Keratinocyte (primary cell): ENCODE results near the gene TP53AIP1. TPM values are rescaled to one million over a fixed set of nuclear protein-coding genes. Genes with fewer than 3 reads are reported as not detected.

Source experiments
- DNase-seq: peaks from one replicate; pipeline ENCODE4 v3.0.0-alpha.2; 2011; ENCODE audit warnings: low read depth, missing footprints, low spot score
- FAIRE-seq: peaks from 2 replicates; lab custom pipeline; 2011; peaks lifted over from hg19 to GRCh38; lab: Jason Lieb, UNC
- H2AFZ ChIP-seq: 2 replicates; pipeline ENCODE4 v1.6.0; 2012; ENCODE audit warnings: low read length, control low read depth, inconsistent platforms; ENCODE audit not compliant: control insufficient read depth
- H3K27ac ChIP-seq: 2 replicates; pipeline ENCODE4 v1.5.1; 2011; ENCODE audit warnings: low read length; ENCODE audit not compliant: control insufficient read depth, insufficient read depth
- H3K27me3 ChIP-seq: 3 replicates; pipeline ENCODE4 v1.6.0; 2011; ENCODE audit warnings: low read length; ENCODE audit not compliant: control insufficient read depth, insufficient read depth; ENCODE audit errors: extremely low read depth
- H3K36me3 ChIP-seq, 2 experiments: 2 replicates in 1 of 2; 3 replicates in 1 of 2; pipeline ENCODE4 v1.5.1; 2011; ENCODE audit warnings: low read length in 2 of 2, mild to moderate bottlenecking in 1 of 2; ENCODE audit not compliant: control insufficient read depth in 2 of 2, insufficient read depth in 2 of 2; ENCODE audit errors: extremely low read depth in 1 of 2
- H3K4me1 ChIP-seq: 3 replicates; pipeline ENCODE4 v1.5.1; 2011; ENCODE audit warnings: low read length; ENCODE audit not compliant: control insufficient read depth, insufficient read depth; ENCODE audit errors: extremely low read depth
- H3K4me2 ChIP-seq: 3 replicates; pipeline ENCODE4 v1.6.0; 2011; ENCODE audit warnings: low read depth, low read length; ENCODE audit not compliant: control insufficient read depth, insufficient read depth; ENCODE audit errors: extremely low read depth
- H3K4me3 ChIP-seq, 3 experiments: fragments of 200-600 bp in 1 of 3; sonication (generic) in 1 of 3; 2 replicates in 2 of 3; 3 replicates in 1 of 3; pipeline ENCODE4 v1.5.1; 2011 to 2016; ENCODE audit warnings: low read length in 3 of 3, mild to moderate bottlenecking in 3 of 3, control low read depth in 2 of 3, inconsistent platforms in 1 of 3, low read depth in 1 of 3, mixed read lengths in 1 of 3, mixed run types in 1 of 3, moderate library complexity in 1 of 3; ENCODE audit not compliant: control insufficient read depth in 2 of 3, insufficient read depth in 2 of 3; ENCODE audit errors: extremely low read depth in 1 of 3
- H3K79me2 ChIP-seq: 2 replicates; pipeline ENCODE4 v1.6.0; 2012; ENCODE audit warnings: low read length; ENCODE audit not compliant: control insufficient read depth, insufficient read depth
- H3K9ac ChIP-seq: 3 replicates; pipeline ENCODE4 v1.6.0; 2011; ENCODE audit warnings: low read length; ENCODE audit not compliant: control insufficient read depth, insufficient read depth; ENCODE audit errors: extremely low read depth
- H3K9me1 ChIP-seq: 3 replicates; pipeline ENCODE4 v1.6.0; 2011; ENCODE audit warnings: low read length; ENCODE audit not compliant: control insufficient read depth, insufficient read depth; ENCODE audit errors: extremely low read depth
- H3K9me3 ChIP-seq: 2 replicates; pipeline ENCODE4 v1.5.1; 2012; ENCODE audit warnings: low read depth, low read length; ENCODE audit not compliant: control insufficient read depth
- H4K20me1 ChIP-seq: 3 replicates; pipeline ENCODE4 v1.6.0; 2011; ENCODE audit warnings: low read length; ENCODE audit not compliant: control insufficient read depth, insufficient read depth; ENCODE audit errors: extremely low read depth
- CTCF ChIP-seq, 3 experiments: IDR thresholded peaks in 1 of 3; conservative IDR thresholded peaks in 1 of 3; optimal IDR thresholded peaks in 1 of 3; 2 replicates in 2 of 3; 3 replicates in 1 of 3; pipeline versions ENCODE3 to v1.5.1; 2011; ENCODE audit warnings: low read length in 3 of 3, mild to moderate bottlenecking in 3 of 3, moderate library complexity in 2 of 3, control low read depth in 1 of 3, inconsistent platforms in 1 of 3; ENCODE audit not compliant: insufficient read depth in 2 of 3; ENCODE audit errors: extremely low read depth in 1 of 3
- EZH2 ChIP-seq: IDR thresholded peaks from one replicate; pipeline ENCODE4 v1.6.1; 2012; ENCODE audit warnings: inconsistent platforms, mild to moderate bottlenecking, low read length, moderate library complexity
- dilution Hi-C: fragments of 300-500 bp; cut with MboI; formaldehyde crosslinking; loops from one replicate; pipeline ENCODE4 v1.7.0; 2020; ENCODE audit warnings: low sequenced_read_pairs; ENCODE audit not compliant: extremely low pct_ligation_motif_present
- polyA plus RNA-seq, 5 experiments: library from polyadenylated mRNA; depleted of rRNA in 3 of 5; stranded (reverse) in 3 of 5; stranded (forward) in 1 of 5; unstranded in 1 of 5; fragments of >200 nt; gene quantifications; 1 replicate in 1 of 5; 2 replicates in 3 of 5; 3 replicates in 1 of 5; pipeline versions ENCODE4 v1.2.1 to v1.2.3, GENCODE V29; 2011 to 2012; ENCODE audit warnings: missing spikeins in 2 of 5, low read depth in 1 of 5, low replicate concordance in 1 of 5

TP53AIP1 gene
- polyA plus RNA-seq, 1 donor (not counting 4 experiments of a cell fraction or from before 2014, with no cell fraction given), result 37.1 TPM

GRCh38 chr11:128938156-128938885, 4.3 kb downstream of the TP53AIP1 start:
- no peak overlapping the region for H2AFZ ChIP-seq
- H4K20me1 ChIP-seq, result no peaks in the 10 kb centered on the region
- H3K27me3 ChIP-seq, result no peaks in the 10 kb centered on the region
- FAIRE-seq (no peak), DNase-seq (no peak)
- H3K9me1 ChIP-seq, result no peaks in the 10 kb centered on the region
- peaks cover 4% of the 10 kb centered on the region for H3K79me2 ChIP-seq
- no peak overlapping the region for H3K27ac ChIP-seq
- H3K4me1 ChIP-seq, result peaks cover 49% of the 10 kb centered on the region
- TF ChIP-seq CTCF (optimal IDR thresholded peaks at IDR 0.05 in 1 of 3, IDR thresholded peaks at IDR 0.05 in 1 of 3, conservative IDR thresholded peaks at IDR 0.05 in 1 of 3; ENCODE audit: extremely low read depth in 1 of 3, insufficient read depth in 2 of 3, low read length in 3 of 3) (no peak), EZH2 (no peak)
- H3K4me3 ChIP-seq, result no peak overlapping the region
- no peak overlapping the region for H3K9ac ChIP-seq
- peaks cover 2 to 8% of the 10 kb centered on the region in 2 experiments for H3K36me3 ChIP-seq
- H3K9me3 ChIP-seq, result no peaks in the 10 kb centered on the region
- H3K4me2 ChIP-seq, result no peak overlapping the region
- dilution Hi-C loops, result no loop called here

GRCh38 chr11:128937480-128937879, 5.2 kb downstream of the TP53AIP1 start:
- no peak overlapping the region for H2AFZ ChIP-seq
- H3K9me1 ChIP-seq, result no peaks in the 10 kb centered on the region
- H3K9ac ChIP-seq, result no peak overlapping the region
- H3K27ac ChIP-seq, result no peak overlapping the region
- H4K20me1 ChIP-seq, result no peaks in the 10 kb centered on the region
- H3K4me2 ChIP-seq, result no peak overlapping the region
- DNase-seq (no peak), FAIRE-seq (no peak)
- no peaks in the 10 kb centered on the region for H3K9me3 ChIP-seq
- H3K79me2 ChIP-seq, result peaks cover 4% of the 10 kb centered on the region
- H3K4me1 ChIP-seq, result peaks cover 41% of the 10 kb centered on the region
- H3K4me3 ChIP-seq, result no peak overlapping the region
- dilution Hi-C loops, result no loop called here
- TF ChIP-seq CTCF (optimal IDR thresholded peaks at IDR 0.05 in 1 of 3, IDR thresholded peaks at IDR 0.05 in 1 of 3, conservative IDR thresholded peaks at IDR 0.05 in 1 of 3; ENCODE audit: extremely low read depth in 1 of 3, insufficient read depth in 2 of 3, low read length in 3 of 3) (no peak), EZH2 (no peak)
- peaks cover 2 to 8% of the 10 kb centered on the region in 2 experiments for H3K36me3 ChIP-seq
- no peaks in the 10 kb centered on the region for H3K27me3 ChIP-seq
